Muscle layer of colon (tissue), 2 donors: Measurements from ENCODE around the gene MKNK1.
A peak's percentile ranks its signal among the peaks of the same experiment; 100 is the strongest.

ENCODE experiments used
- H3K27ac ChIP-seq: one replicate; pipeline ENCODE4 v1.7.0; 2013; ENCODE audit warnings: low read depth, mild to moderate bottlenecking, low read length, moderate library complexity
- H3K27me3 ChIP-seq, 2 donors: one replicate each; pipeline ENCODE4 v1.7.0; 2013; ENCODE audit warnings: low read length in 2 of 2, mild to moderate bottlenecking in 2 of 2; ENCODE audit not compliant: insufficient read depth in 2 of 2, control insufficient read depth in 1 of 2
- H3K36me3 ChIP-seq: one replicate; pipeline ENCODE4 v1.7.0; 2013; ENCODE audit warnings: mild to moderate bottlenecking, low read length; ENCODE audit not compliant: insufficient read depth
- H3K4me1 ChIP-seq: one replicate; pipeline ENCODE4 v1.7.0; 2013; ENCODE audit warnings: mild to moderate bottlenecking, low read length; ENCODE audit not compliant: insufficient read depth
- H3K4me3 ChIP-seq, 2 donors: one replicate each; pipeline ENCODE4 v1.7.0; 2013; ENCODE audit warnings: low read length in 2 of 2, low read depth in 1 of 2, mild to moderate bottlenecking in 1 of 2, moderate library complexity in 1 of 2
- H3K9ac ChIP-seq: one replicate; pipeline ENCODE4 v1.7.0; 2013; ENCODE audit warnings: low read length
- H3K9me3 ChIP-seq: one replicate; pipeline ENCODE4 v1.7.0; 2013; ENCODE audit warnings: mild to moderate bottlenecking, low read length
- donor health status: abdominal sarcoma.
- donor health status: Adenocarcinoma of cecum.

Gene MKNK1

GRCh38 chr1:46544561-46545240 is 59.4 kb downstream of the MKNK1 start:
- H3K4me1 ChIP-seq = peaks cover 5% of the 10 kb centered on the region
- H3K27me3 ChIP-seq = peaks cover 11 to 32% of the 10 kb centered on the region in 2 donors
- H3K9ac ChIP-seq = no peak overlapping the region
- no peaks in the 10 kb centered on the region for H3K9me3 ChIP-seq
- H3K27ac ChIP-seq = no peak overlapping the region
- no peak overlapping the region for H3K4me3 ChIP-seq
- no peaks in the 10 kb centered on the region for H3K36me3 ChIP-seq

- no peak overlapping the region for H3K4me3 ChIP-seq
- no peaks in the 10 kb centered on the region for H3K36me3 ChIP-seq
- H3K4me1 ChIP-seq = no peaks in the 10 kb centered on the region
- no peaks in the 10 kb centered on the region for H3K9me3 ChIP-seq
- H3K27ac ChIP-seq = no peak overlapping the region
- H3K27me3 ChIP-seq = peaks cover 11 to 32% of the 10 kb centered on the region in 2 donors
- no peak overlapping the region for H3K9ac ChIP-seq
Measured at GRCh38 chr1:46543761-46544560, 60.1 kb downstream of the MKNK1 start.

GRCh38 chr1:46543382-46543760 is 60.7 kb downstream of the MKNK1 start:
- no peaks in the 10 kb centered on the region for H3K4me1 ChIP-seq
- H3K4me3 ChIP-seq = no peak overlapping the region
- H3K36me3 ChIP-seq = no peaks in the 10 kb centered on the region
- H3K9ac ChIP-seq = no peak overlapping the region
- H3K27ac ChIP-seq = no peak overlapping the region
- peaks cover 11 to 30% of the 10 kb centered on the region in 2 donors for H3K27me3 ChIP-seq
- H3K9me3 ChIP-seq = no peaks in the 10 kb centered on the region

- no peaks in the 10 kb centered on the region for H3K9me3 ChIP-seq
- peaks cover 8 to 21% of the 10 kb centered on the region in 2 donors for H3K27me3 ChIP-seq
- H3K27ac ChIP-seq = no peak overlapping the region
Measured at GRCh38 chr1:46539972-46540371, 64.1 kb downstream of the MKNK1 start.

GRCh38 chr1:46538147-46538546 is 65.9 kb downstream of the MKNK1 start:
- no peak overlapping the region for H3K4me3 ChIP-seq
- no peak overlapping the region for H3K27ac ChIP-seq
- H3K36me3 ChIP-seq = no peaks in the 10 kb centered on the region
- no peak overlapping the region for H3K9ac ChIP-seq
- no peaks in the 10 kb centered on the region for H3K9me3 ChIP-seq
- peaks cover 0 to 3% of the 10 kb centered on the region in 2 donors for H3K27me3 ChIP-seq
- peaks cover 5% of the 10 kb centered on the region for H3K4me1 ChIP-seq

More at GRCh38 chr1:46539972-46540371, 64.1 kb downstream of the MKNK1 start:
- H3K4me1 ChIP-seq = no peaks in the 10 kb centered on the region
- no peak overlapping the region for H3K9ac ChIP-seq
- H3K4me3 ChIP-seq = no peak overlapping the region
- no peaks in the 10 kb centered on the region for H3K36me3 ChIP-seq

- peaks cover 6% of the 10 kb centered on the region for H3K4me1 ChIP-seq
- H3K9ac ChIP-seq = no peak overlapping the region
- H3K36me3 ChIP-seq = no peaks in the 10 kb centered on the region
- no peak overlapping the region for H3K4me3 ChIP-seq
- no peak overlapping the region for H3K27ac ChIP-seq
- no peaks in the 10 kb centered on the region for H3K9me3 ChIP-seq
- no peaks in the 10 kb centered on the region for H3K27me3 ChIP-seq
Measured at GRCh38 chr1:46537651-46538050, 66.4 kb downstream of the MKNK1 start.

- H3K9me3 ChIP-seq = no peaks in the 10 kb centered on the region
- H3K36me3 ChIP-seq = no peaks in the 10 kb centered on the region
- no peak overlapping the region for H3K4me3 ChIP-seq
- no peak overlapping the region for H3K27ac ChIP-seq
- H3K9ac ChIP-seq = no peak overlapping the region
- H3K4me1 ChIP-seq = peaks cover 8% of the 10 kb centered on the region
- no peaks in the 10 kb centered on the region for H3K27me3 ChIP-seq
Measured at GRCh38 chr1:46536527-46536926, 67.5 kb downstream of the MKNK1 start.

GRCh38 chr1:46535063-46535462 is 69.0 kb downstream of the MKNK1 start:
- no peaks in the 10 kb centered on the region for H3K27me3 ChIP-seq
- no peaks in the 10 kb centered on the region for H3K36me3 ChIP-seq
- no peaks in the 10 kb centered on the region for H3K9me3 ChIP-seq
- H3K4me3 ChIP-seq = no peak overlapping the region
- no peak overlapping the region for H3K9ac ChIP-seq
- H3K27ac ChIP-seq = no peak overlapping the region
- peaks cover 8% of the 10 kb centered on the region for H3K4me1 ChIP-seq

GRCh38 chr1:46533179-46533864 is 70.7 kb downstream of the MKNK1 start:
- peak overlapping the region; percentile 39 for H3K27ac ChIP-seq
- H3K27me3 ChIP-seq = peaks cover 0 to 10% of the 10 kb centered on the region in 2 donors
- peaks cover 8% of the 10 kb centered on the region for H3K4me1 ChIP-seq
- H3K4me3 ChIP-seq = peak overlapping the region; percentile 2 to 23
- no peaks in the 10 kb centered on the region for H3K9me3 ChIP-seq
- H3K36me3 ChIP-seq = no peaks in the 10 kb centered on the region
- H3K9ac ChIP-seq = no peak overlapping the region

- Histone ChIP-seq H3K36me3 (no peaks in the 10 kb centered on the region), H3K4me3 (no peak overlapping the region), H3K4me1 (peaks cover 8% of the 10 kb centered on the region), H3K27me3 (peaks cover 0 to 11% of the 10 kb centered on the region in 2 donors), H3K9ac (no peak overlapping the region), H3K9me3 (no peaks in the 10 kb centered on the region), H3K27ac (no peak overlapping the region)
Measured at GRCh38 chr1:46532498-46533178, 71.4 kb downstream of the MKNK1 start.

- H3K27me3 ChIP-seq = peaks cover 0 to 16% of the 10 kb centered on the region in 2 donors
- H3K27ac ChIP-seq = no peak overlapping the region
- H3K4me1 ChIP-seq = peaks cover 8% of the 10 kb centered on the region
- no peak overlapping the region for H3K9ac ChIP-seq
- H3K4me3 ChIP-seq = no peak overlapping the region
- H3K36me3 ChIP-seq = no peaks in the 10 kb centered on the region
- H3K9me3 ChIP-seq = no peaks in the 10 kb centered on the region
Measured at GRCh38 chr1:46532095-46532494, 72.0 kb downstream of the MKNK1 start.
